Omental fat pad (tissue), 4 donors: ENCODE results near the gene MGAT3. TPM values are rescaled to one million over a fixed set of nuclear protein-coding genes. Genes with fewer than 3 reads are reported as not detected.

Experiments used
- ATAC-seq: fragments of 150-250 bp; one replicate; pipeline ENCODE4 v1.9.1; 2016; ENCODE audit warnings: mild to moderate bottlenecking, moderate library complexity; ENCODE audit not compliant: low FRiP score
- DNase-seq: peaks from one replicate; pipeline ENCODE4 v3.0.0-alpha.2; 2019; ENCODE audit warnings: low spot score
- total RNA-seq, 4 donors: library from RNA; depleted of rRNA; stranded (reverse); fragments of >200 nt; gene quantifications; one replicate each; pipeline ENCODE4 v1.1.0, GENCODE V29; 2016
- TF ChIP-seq, protein P1 (sequence below), 3 donors: fragments of 450-650 bp; IDR thresholded peaks; one replicate each; pipeline ENCODE4 v1.5.1; 2016 to 2017; ENCODE audit warnings: antibody characterized with exemption in 3 of 3, mild to moderate bottlenecking in 3 of 3, moderate library complexity in 2 of 3

The MGAT3 gene
- total RNA-seq, 4 donors from 2014 or later = 4.1 to 23.5 (median 9.9) TPM

DNA sequence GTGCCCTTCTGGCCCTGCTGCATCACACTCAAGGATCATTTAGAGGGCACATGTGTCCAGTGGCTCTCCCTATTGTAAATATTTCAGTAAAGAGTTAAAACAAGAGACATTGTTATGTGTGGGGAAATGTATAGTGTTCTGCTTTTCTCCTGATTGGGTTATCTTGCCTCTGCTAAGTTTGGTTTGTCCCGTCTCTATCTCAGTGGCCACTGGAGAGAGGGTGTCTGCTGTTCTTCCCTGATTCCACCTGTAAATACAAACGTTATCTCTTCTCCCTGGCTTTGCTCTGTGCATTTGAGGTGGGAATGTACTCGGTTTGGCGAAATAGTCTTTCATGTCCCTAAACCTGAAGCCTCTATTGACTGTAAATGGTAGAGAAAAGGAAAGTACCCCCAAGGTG lies 51.6 kb downstream of the MGAT3 start:
- TF ChIP-seq, protein P1, sequence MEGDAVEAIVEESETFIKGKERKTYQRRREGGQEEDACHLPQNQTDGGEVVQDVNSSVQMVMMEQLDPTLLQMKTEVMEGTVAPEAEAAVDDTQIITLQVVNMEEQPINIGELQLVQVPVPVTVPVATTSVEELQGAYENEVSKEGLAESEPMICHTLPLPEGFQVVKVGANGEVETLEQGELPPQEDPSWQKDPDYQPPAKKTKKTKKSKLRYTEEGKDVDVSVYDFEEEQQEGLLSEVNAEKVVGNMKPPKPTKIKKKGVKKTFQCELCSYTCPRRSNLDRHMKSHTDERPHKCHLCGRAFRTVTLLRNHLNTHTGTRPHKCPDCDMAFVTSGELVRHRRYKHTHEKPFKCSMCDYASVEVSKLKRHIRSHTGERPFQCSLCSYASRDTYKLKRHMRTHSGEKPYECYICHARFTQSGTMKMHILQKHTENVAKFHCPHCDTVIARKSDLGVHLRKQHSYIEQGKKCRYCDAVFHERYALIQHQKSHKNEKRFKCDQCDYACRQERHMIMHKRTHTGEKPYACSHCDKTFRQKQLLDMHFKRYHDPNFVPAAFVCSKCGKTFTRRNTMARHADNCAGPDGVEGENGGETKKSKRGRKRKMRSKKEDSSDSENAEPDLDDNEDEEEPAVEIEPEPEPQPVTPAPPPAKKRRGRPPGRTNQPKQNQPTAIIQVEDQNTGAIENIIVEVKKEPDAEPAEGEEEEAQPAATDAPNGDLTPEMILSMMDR (IDR thresholded peaks at IDR 0.05) = no peak
- ATAC-seq (no peak), DNase-seq (no peak)

DNA sequence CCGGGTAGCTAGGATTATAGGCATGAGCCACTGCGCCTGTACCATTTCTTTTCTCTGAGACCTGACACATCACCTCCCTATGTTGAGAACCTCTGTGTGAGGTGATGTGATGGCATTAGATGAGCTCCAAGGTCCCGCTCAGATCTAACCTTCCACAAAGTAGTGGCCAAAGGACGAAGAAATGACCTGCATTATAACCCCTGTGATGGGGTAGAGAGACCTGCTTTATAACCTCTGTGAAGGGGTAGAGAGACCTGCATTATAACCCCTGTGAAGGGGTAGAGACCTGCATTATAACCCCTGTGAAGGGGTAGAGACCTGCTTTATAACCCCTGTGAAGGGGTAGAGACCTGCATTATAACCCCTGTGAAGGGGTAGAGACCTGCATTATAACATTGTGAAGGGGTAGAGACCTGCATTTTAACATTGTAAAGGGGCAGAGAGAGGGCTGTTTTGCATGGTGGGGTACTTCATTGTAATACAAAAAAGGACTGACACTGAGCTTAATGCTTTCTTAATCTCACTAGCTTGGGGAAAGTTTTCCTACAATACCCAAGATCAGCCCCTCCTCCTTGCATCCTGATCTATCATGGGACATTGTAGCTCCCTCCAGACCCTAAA lies 53.8 kb downstream of the MGAT3 start:
- no peak for ATAC-seq
- TF ChIP-seq, protein P1 (IDR thresholded peaks at IDR 0.05) = no peak
- DNase-seq = no peak

DNA sequence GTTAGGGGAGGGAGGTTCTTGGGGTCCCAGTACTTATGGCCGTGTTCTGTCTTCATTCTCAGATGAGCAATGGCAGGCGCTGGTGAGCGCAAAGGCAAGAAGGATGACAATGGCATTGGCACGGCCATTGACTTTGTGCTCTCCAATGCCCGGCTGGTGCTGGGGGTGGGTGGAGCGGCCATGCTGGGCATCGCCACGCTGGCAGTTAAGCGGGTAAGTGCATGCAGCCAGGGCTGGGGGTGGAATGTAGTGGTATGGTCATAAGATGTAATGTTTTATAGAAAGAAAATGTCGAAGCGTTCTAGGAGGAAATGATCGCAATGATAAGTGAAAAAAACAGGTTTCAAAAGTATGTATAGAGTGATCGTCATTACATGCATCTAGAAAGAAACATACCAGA lies 54.4 kb downstream of the MGAT3 start:
- TF ChIP-seq, protein P1 (IDR thresholded peaks at IDR 0.05) = no peak
- no peak for DNase-seq
- ATAC-seq = no peak

DNA sequence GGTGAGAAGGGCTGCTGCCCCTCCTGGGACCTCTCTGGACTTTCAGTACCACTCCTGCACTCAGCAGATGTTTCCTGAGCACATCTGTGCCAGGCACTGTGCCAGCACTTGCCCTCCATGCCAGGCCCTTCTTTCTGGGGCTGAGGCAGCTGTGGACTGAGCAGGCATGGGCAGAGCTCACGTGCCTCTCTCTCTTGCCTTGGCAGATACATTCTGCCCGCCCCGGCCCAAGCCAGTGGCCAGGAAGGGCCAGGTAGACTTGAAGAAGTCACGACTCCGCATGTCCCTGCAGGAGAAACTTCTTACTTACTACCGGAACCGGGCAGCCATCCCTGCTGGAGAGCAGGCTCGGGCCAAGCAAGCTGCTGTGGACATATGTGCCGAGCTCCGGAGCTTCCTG lies 55.2 kb downstream of the MGAT3 start:
- DNase-seq (no peak), ATAC-seq (no peak)
- TF ChIP-seq, protein P1 (IDR thresholded peaks at IDR 0.05) = no peak

DNA sequence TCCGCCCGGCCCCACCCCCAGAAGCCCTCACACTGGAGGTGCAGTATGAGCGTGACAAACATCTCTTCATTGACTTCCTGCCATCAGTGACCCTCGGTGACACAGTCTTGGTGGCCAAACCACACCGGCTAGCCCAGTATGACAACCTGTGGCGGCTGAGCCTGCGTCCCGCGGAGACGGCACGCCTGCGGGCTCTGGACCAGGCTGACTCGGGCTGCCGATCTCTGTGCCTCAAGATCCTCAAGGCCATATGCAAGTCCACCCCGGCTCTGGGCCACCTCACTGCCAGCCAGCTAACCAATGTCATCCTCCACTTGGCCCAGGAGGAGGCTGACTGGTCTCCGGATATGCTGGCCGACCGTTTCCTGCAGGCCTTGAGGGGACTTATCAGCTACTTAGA lies 57.0 kb downstream of the MGAT3 start:
- no peak for DNase-seq
- ATAC-seq = no peak
- TF ChIP-seq, protein P1 (IDR thresholded peaks at IDR 0.05) = no peak

DNA sequence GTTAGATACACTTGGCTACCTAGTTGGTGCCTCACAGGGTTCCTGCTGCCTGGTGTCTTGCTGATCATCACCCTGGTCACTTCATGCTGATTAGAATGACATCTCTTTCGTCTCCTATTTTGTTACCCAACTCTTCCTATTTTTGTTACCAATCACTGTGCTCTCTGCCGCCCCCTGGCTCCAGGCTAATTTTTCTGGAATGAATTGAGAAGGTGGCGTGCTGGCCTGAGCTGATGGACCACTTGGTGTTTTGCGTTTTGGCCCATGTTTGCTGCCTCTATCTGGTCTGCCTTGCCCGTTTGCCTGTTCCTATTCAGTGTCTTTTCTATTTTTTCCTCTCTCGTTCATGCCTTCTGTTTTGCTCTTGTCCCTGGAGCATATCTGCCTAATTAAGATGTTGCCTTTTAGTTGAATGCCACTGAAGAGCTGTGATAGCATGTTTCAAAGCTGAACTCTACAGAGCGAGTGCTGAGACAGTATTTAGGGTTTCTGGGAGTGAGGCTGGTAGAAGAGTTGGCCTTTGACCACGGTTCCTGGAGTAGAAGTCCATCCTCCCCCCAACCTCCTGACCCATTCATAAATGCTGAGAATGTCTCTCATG lies 57.7 kb downstream of the MGAT3 start:
- DNase-seq (peak; percentile 91), ATAC-seq (no peak)
- TF ChIP-seq, protein P1 (IDR thresholded peaks at IDR 0.05) = peak in 1 of 3 donors; percentile 22
